ENCODE results near the gene PGAP1.

Gene PGAP1

DNA sequence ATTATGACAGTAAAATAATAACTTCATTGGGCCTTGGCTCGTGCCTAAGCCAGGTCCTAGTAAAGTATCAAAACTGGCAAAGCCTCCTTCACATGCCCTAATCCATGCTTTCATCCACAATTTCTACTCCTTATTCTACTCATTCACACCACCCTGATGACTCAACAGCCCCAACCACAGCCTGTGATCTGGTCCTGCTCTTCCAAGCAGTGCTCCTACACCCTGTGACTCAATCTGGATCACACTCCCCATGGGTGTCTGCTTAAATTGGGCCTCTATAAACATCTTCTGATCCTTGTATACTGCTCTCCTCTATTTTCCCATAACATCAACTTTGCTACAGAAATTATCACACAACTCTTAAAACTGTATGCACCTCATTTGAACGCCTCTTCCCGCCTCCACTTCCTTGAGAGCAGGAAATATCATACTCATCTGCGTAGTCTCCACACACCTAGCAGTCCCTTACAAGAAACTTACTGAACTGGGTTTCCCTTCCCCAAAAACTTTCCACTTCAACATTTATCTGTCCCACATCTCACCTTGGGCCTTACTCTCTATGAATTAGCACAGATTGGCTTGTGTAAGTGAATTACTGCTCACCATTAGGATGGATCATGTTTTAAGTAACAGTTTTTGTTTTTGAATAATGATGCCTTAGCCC, 142.9 kb downstream of the PGAP1 start:
- H3K27ac ChIP-seq, result no peak overlapping the region
- H3K9ac ChIP-seq, result no peak overlapping the region
- TF ChIP-seq, protein P1, sequence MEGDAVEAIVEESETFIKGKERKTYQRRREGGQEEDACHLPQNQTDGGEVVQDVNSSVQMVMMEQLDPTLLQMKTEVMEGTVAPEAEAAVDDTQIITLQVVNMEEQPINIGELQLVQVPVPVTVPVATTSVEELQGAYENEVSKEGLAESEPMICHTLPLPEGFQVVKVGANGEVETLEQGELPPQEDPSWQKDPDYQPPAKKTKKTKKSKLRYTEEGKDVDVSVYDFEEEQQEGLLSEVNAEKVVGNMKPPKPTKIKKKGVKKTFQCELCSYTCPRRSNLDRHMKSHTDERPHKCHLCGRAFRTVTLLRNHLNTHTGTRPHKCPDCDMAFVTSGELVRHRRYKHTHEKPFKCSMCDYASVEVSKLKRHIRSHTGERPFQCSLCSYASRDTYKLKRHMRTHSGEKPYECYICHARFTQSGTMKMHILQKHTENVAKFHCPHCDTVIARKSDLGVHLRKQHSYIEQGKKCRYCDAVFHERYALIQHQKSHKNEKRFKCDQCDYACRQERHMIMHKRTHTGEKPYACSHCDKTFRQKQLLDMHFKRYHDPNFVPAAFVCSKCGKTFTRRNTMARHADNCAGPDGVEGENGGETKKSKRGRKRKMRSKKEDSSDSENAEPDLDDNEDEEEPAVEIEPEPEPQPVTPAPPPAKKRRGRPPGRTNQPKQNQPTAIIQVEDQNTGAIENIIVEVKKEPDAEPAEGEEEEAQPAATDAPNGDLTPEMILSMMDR (conservative IDR thresholded peaks at IDR 0.05; ENCODE audit: low read depth, low read length), result no peak
- H2AFZ ChIP-seq (ENCODE audit: low read depth), result no peak overlapping the region
- no peak overlapping the region for H3K4me2 ChIP-seq
- no peaks in the 10 kb centered on the region for H3K79me2 ChIP-seq (ENCODE audit: insufficient read depth, low read depth)
- no peaks in the 10 kb centered on the region for H4K20me1 ChIP-seq (ENCODE audit: insufficient read depth)
- no peaks in the 10 kb centered on the region for H3K4me1 ChIP-seq (ENCODE audit: low read depth, poor library complexity, severe bottlenecking)
- H3K36me3 ChIP-seq (ENCODE audit: insufficient read depth), result peaks cover 7% of the 10 kb centered on the region; the same call in 1 of the 2 replicates
- H3K27me3 ChIP-seq (ENCODE audit: insufficient read depth, low read depth), result no peaks in the 10 kb centered on the region
- H3K4me3 ChIP-seq (IDR thresholded peaks at IDR 0.05; ENCODE audit: insufficient read depth, low read depth, low read length), result no peak overlapping the region

All from KMS-11 (cell line).